Endothelial cell (in vitro differentiated cells): ENCODE data around the gene SERTAD1. TPM values are rescaled to one million over a fixed set of nuclear protein-coding genes. Genes with fewer than 3 reads are reported as not detected.

Experiments used
- DNase-seq: peaks from one replicate; pipeline ENCODE4 v3.0.0; 2021; ENCODE audit warnings: low spot score
- H3K27ac Mint-ChIP-seq: one replicate; pipeline ENCODE4 v1.8.0; 2021; ENCODE audit warnings: mixed read lengths, inconsistent platforms; ENCODE audit not compliant: unreplicated experiment
- H3K27me3 Mint-ChIP-seq: one replicate; pipeline ENCODE4 v1.8.0; 2021; ENCODE audit warnings: mild to moderate bottlenecking, moderate library complexity, mixed read lengths, inconsistent platforms; ENCODE audit not compliant: unreplicated experiment
- H3K36me3 Mint-ChIP-seq: one replicate; pipeline ENCODE4 v1.8.0; 2021; ENCODE audit warnings: mild to moderate bottlenecking, low read depth, mixed read lengths, inconsistent platforms; ENCODE audit not compliant: unreplicated experiment
- H3K4me1 Mint-ChIP-seq: one replicate; pipeline ENCODE4 v1.8.0; 2021; ENCODE audit warnings: mild to moderate bottlenecking, mixed read lengths, inconsistent platforms; ENCODE audit not compliant: unreplicated experiment
- H3K4me3 Mint-ChIP-seq: one replicate; pipeline ENCODE4 v1.8.0; 2021; ENCODE audit warnings: mild to moderate bottlenecking, mixed read lengths, inconsistent platforms; ENCODE audit not compliant: unreplicated experiment
- H3K9me3 Mint-ChIP-seq: one replicate; pipeline ENCODE4 v1.8.0; 2021; ENCODE audit warnings: mixed read lengths, inconsistent platforms; ENCODE audit not compliant: unreplicated experiment
- CTCF ChIP-seq: fragments of 200-600 bp; sonication (generic); IDR thresholded peaks from one replicate; pipeline ENCODE4 v1.5.0; 2021; ENCODE audit warnings: antibody characterized with exemption; ENCODE audit not compliant: unreplicated experiment
- total RNA-seq: library from RNA; stranded (reverse); fragmentation: NEBNext Ultra II Directional; extraction: Animal tissue kit (Norgen Biotek cat#: 25700); gene quantifications from one replicate; pipeline ENCODE4 v1.2.1, GENCODE V29; 2021; ENCODE audit not compliant: unreplicated experiment

SERTAD1 gene
- total RNA-seq, 1 donor from 2014 or later = 11.8 TPM

- Mint-ChIP-seq H3K9me3 (no peaks in the 10 kb centered on the region), H3K27me3 (peaks cover 5% of the 10 kb centered on the region)
These were observed 24.9 kb upstream of the SERTAD1 start for GRCh38 chr19:40450664-40451063.

GRCh38 chr19:40449506-40449905 is 23.7 kb upstream of the SERTAD1 start:
- Mint-ChIP-seq H3K36me3 (no peaks in the 10 kb centered on the region), H3K4me1 (peaks cover 4% of the 10 kb centered on the region), H3K4me3 (no peak overlapping the region), H3K27ac (no peak overlapping the region), H3K9me3 (no peaks in the 10 kb centered on the region), H3K27me3 (peaks cover 7% of the 10 kb centered on the region)
- TF ChIP-seq CTCF = no peak
- DNase-seq = no peak

More at GRCh38 chr19:40450664-40451063, 24.9 kb upstream of the SERTAD1 start:
- Mint-ChIP-seq H3K36me3 (no peaks in the 10 kb centered on the region), H3K4me1 (no peaks in the 10 kb centered on the region), H3K27ac (no peak overlapping the region), H3K4me3 (no peak overlapping the region)
- TF ChIP-seq CTCF = no peak
- DNase-seq = no peak

- Mint-ChIP-seq H3K27me3 (peaks cover 6% of the 10 kb centered on the region), H3K4me1 (peaks cover 18% of the 10 kb centered on the region), H3K27ac (no peak overlapping the region), H3K36me3 (peaks cover 16% of the 10 kb centered on the region), H3K4me3 (no peak overlapping the region), H3K9me3 (no peaks in the 10 kb centered on the region)
- DNase-seq = no peak
- TF ChIP-seq CTCF = no peak
These were observed 20.5 kb upstream of the SERTAD1 start for GRCh38 chr19:40446263-40446784.

GRCh38 chr19:40445780-40446262 is 20.0 kb upstream of the SERTAD1 start:
- peaks cover 6% of the 10 kb centered on the region for H3K27me3 Mint-ChIP-seq
- no peak for DNase-seq
- no peaks in the 10 kb centered on the region for H3K9me3 Mint-ChIP-seq
- H3K4me1 Mint-ChIP-seq = peaks cover 18% of the 10 kb centered on the region
- peak overlapping the region; percentile 42 for H3K27ac Mint-ChIP-seq
- no peak for TF ChIP-seq CTCF
- peak overlapping the region; percentile 76 for H3K4me3 Mint-ChIP-seq
- H3K36me3 Mint-ChIP-seq = peaks cover 21% of the 10 kb centered on the region

GRCh38 chr19:40444825-40445312 is 19.1 kb upstream of the SERTAD1 start:
- Mint-ChIP-seq H3K36me3 (peaks cover 21% of the 10 kb centered on the region), H3K4me3 (peak overlapping the region; percentile 94), H3K27ac (peak overlapping the region; percentile 99), H3K9me3 (no peaks in the 10 kb centered on the region), H3K27me3 (peaks cover 6% of the 10 kb centered on the region), H3K4me1 (peaks cover 18% of the 10 kb centered on the region)
- DNase-seq = no peak
- TF ChIP-seq CTCF = no peak
